Measurements from ENCODE around the gene VIM.

DNA sequence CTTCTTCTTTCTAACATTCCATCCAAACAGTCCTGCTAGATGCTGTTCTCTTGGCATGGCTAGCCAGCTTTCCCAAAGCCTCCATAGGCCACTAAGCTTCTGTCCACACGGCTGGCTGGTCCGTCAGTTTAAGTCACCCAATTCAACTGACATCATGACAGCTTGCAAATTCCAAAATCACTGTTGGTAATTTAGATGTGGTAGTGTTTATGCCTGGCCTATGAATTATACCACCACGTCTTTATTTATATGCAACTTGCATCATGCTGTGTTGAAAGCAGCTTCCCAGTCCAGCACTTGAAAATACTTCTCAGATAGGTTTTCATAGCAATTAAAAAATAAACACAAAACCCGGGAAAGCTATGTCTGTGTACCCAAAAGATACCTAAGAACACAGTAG is 2.2 kb upstream of the VIM start:
- TF ChIP-seq, protein P1, sequence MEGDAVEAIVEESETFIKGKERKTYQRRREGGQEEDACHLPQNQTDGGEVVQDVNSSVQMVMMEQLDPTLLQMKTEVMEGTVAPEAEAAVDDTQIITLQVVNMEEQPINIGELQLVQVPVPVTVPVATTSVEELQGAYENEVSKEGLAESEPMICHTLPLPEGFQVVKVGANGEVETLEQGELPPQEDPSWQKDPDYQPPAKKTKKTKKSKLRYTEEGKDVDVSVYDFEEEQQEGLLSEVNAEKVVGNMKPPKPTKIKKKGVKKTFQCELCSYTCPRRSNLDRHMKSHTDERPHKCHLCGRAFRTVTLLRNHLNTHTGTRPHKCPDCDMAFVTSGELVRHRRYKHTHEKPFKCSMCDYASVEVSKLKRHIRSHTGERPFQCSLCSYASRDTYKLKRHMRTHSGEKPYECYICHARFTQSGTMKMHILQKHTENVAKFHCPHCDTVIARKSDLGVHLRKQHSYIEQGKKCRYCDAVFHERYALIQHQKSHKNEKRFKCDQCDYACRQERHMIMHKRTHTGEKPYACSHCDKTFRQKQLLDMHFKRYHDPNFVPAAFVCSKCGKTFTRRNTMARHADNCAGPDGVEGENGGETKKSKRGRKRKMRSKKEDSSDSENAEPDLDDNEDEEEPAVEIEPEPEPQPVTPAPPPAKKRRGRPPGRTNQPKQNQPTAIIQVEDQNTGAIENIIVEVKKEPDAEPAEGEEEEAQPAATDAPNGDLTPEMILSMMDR (conservative IDR thresholded peaks at IDR 0.05; ENCODE audit: low read depth, low read length), result no peak
- TF ChIP-seq SMC3 (IDR thresholded peaks at IDR 0.05; ENCODE audit: low read depth, low read length) (no peak), POLR2A (IDR thresholded peaks at IDR 0.05; ENCODE audit: low read depth, low read length) (no peak), RCOR1 (IDR thresholded peaks at IDR 0.05; ENCODE audit: insufficient replicate concordance, low read length) (no peak), MAZ (IDR thresholded peaks at IDR 0.05; ENCODE audit: borderline replicate concordance, low read depth, low read length) (no peak), BHLHE40 (IDR thresholded peaks at IDR 0.05; ENCODE audit: low read depth, low read length) (no peak)

Data from IMR-90 (cell line).